ENCODE results near the gene MB.

DNA sequence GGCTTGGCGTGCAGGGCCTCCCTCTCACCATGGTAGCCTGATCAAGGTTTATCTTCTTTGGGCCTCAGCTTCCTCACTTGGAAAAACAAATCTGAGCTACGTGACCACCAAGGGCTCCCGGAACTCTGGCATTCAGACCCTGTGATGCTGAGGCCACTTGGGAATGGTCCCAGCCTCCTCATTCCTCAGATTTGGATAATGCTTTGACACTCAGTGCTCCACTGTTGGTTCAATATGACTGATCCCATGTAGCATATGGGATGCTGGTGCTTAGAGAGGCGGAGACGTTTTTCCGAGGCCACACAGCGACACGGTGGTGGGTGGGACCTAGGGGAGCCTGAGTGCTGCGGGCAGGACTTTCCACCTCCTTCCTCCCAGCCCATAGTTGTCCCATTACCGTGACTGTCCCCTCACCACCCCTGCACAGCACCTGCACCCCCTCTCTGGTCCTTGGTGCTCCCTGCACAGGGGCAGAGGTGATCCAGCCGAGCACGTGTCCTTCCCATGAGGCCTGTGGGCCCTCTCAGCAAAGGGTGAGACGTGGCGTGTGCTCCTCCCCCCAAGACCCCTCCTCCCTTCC lies 23.1 kb downstream of the MB start:
- TF ChIP-seq, protein P1, sequence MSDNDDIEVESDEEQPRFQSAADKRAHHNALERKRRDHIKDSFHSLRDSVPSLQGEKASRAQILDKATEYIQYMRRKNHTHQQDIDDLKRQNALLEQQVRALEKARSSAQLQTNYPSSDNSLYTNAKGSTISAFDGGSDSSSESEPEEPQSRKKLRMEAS (IDR thresholded peaks at IDR 0.05), result no peak
- TF ChIP-seq, protein P2, sequence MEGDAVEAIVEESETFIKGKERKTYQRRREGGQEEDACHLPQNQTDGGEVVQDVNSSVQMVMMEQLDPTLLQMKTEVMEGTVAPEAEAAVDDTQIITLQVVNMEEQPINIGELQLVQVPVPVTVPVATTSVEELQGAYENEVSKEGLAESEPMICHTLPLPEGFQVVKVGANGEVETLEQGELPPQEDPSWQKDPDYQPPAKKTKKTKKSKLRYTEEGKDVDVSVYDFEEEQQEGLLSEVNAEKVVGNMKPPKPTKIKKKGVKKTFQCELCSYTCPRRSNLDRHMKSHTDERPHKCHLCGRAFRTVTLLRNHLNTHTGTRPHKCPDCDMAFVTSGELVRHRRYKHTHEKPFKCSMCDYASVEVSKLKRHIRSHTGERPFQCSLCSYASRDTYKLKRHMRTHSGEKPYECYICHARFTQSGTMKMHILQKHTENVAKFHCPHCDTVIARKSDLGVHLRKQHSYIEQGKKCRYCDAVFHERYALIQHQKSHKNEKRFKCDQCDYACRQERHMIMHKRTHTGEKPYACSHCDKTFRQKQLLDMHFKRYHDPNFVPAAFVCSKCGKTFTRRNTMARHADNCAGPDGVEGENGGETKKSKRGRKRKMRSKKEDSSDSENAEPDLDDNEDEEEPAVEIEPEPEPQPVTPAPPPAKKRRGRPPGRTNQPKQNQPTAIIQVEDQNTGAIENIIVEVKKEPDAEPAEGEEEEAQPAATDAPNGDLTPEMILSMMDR (IDR thresholded peaks at IDR 0.05 in 2 of 3, conservative IDR thresholded peaks at IDR 0.05 in 1 of 3; ENCODE audit: borderline replicate concordance in 1 of 3, insufficient read depth in 1 of 3, low read depth in 2 of 3, low read length in 2 of 3), result no peak
- no peak for TF ChIP-seq POLR2A (IDR thresholded peaks at IDR 0.05; ENCODE audit: borderline replicate concordance, extremely low read depth, insufficient read depth, insufficient read length)
